ENCODE results near the gene XYLB.

XYLB gene

GRCh38 chr3:38457111-38458003 lies 110.8 kb downstream of the XYLB start:
- peak; percentile 13 for DNase-seq

- DNase-seq = no peak
These were observed 112.4 kb downstream of the XYLB start for GRCh38 chr3:38458796-38459498.

- DNase-seq = no peak
These were observed 113.0 kb downstream of the XYLB start for GRCh38 chr3:38459499-38460048.

GRCh38 chr3:38460377-38461270 lies 114.0 kb downstream of the XYLB start:
- DNase-seq = no peak
